HepG2 (cell line): ENCODE measurements around the gene SGO1. TPM values are rescaled to one million over a fixed set of nuclear protein-coding genes. Genes with fewer than 3 reads are reported as not detected.

ENCODE experiments used
- ARNT ChIP-seq: fragments of 450-650 bp; IDR thresholded peaks from 2 replicates; pipeline ENCODE4 v1.6.1; 2017
- FOXA1 ChIP-seq, 2 experiments: fragments of 450-650 bp in 1 of 2; sonication (generic) in 1 of 2; formaldehyde crosslinking in 1 of 2; IDR thresholded peaks; 2 replicates each; pipeline versions ENCODE4 v1.4.0 to v1.6.1; 2016 to 2020; ENCODE audit warnings: missing genetic modification reagents in 1 of 2
- GABPA ChIP-seq, 2 experiments: IDR thresholded peaks; 2 replicates each; pipeline ENCODE4 v1.6.1; 2011 to 2016; ENCODE audit warnings: low read depth in 2 of 2, low read length in 1 of 2, missing biosample characterization in 1 of 2, missing genetic modification characterization in 1 of 2
- GLI4 ChIP-seq: sonication (generic); formaldehyde crosslinking; IDR thresholded peaks from 2 replicates; pipeline ENCODE4 v1.5.1; 2020; ENCODE audit warnings: missing genetic modification reagents, mild to moderate bottlenecking, moderate library complexity, borderline replicate concordance
- HCFC1 ChIP-seq: fragments of 150-350 bp; IDR thresholded peaks from 2 replicates; pipeline ENCODE4 v1.6.1; 2014; ENCODE audit warnings: low read depth, low read length
- KLF13 ChIP-seq: sonication (generic); formaldehyde crosslinking; IDR thresholded peaks from 2 replicates; pipeline ENCODE4 v1.4.0; 2020; ENCODE audit warnings: mild to moderate bottlenecking, missing genetic modification reagents
- NAIF1 ChIP-seq: sonication (generic); formaldehyde crosslinking; IDR thresholded peaks from 2 replicates; pipeline ENCODE4 v1.5.0; 2020; ENCODE audit warnings: mild to moderate bottlenecking, missing genetic modification reagents, borderline replicate concordance
- POLR2G ChIP-seq: fragments of 200-400 bp; formaldehyde crosslinking; IDR thresholded peaks from 2 replicates; pipeline ENCODE4 v1.6.1; 2018; ENCODE audit warnings: mild to moderate bottlenecking, low read depth, low read length, moderate library complexity
- RORA ChIP-seq: sonication (generic); formaldehyde crosslinking; IDR thresholded peaks from 2 replicates; pipeline ENCODE4 v1.5.0; 2020; ENCODE audit warnings: mild to moderate bottlenecking, missing genetic modification reagents, moderate library complexity
- THAP11 ChIP-seq: IDR thresholded peaks from 2 replicates; pipeline ENCODE4 v1.6.1; 2016; ENCODE audit warnings: missing biosample characterization, missing genetic modification reagents
- TMF1 ChIP-seq: sonication (generic); formaldehyde crosslinking; IDR thresholded peaks from 2 replicates; pipeline ENCODE4 v1.8.1; 2022; ENCODE audit warnings: low read depth, missing genetic modification reagents
- U2AF1 ChIP-seq: fragments of 200-400 bp; formaldehyde crosslinking; optimal IDR thresholded peaks from 2 replicates; pipeline ENCODE3; 2017; ENCODE audit warnings: mild to moderate bottlenecking, low read depth, low read length
- ZNF292 ChIP-seq: sonication (generic); formaldehyde crosslinking; IDR thresholded peaks from 2 replicates; pipeline ENCODE4 v1.8.1; 2022; ENCODE audit warnings: mild to moderate bottlenecking, low read depth, missing genetic modification reagents, borderline replicate concordance
- ZNF441 ChIP-seq: sonication (generic); formaldehyde crosslinking; IDR thresholded peaks from 2 replicates; pipeline ENCODE4 v1.7.0; 2021; ENCODE audit warnings: missing genetic modification reagents, borderline replicate concordance
- ZNF484 ChIP-seq: sonication (generic); formaldehyde crosslinking; IDR thresholded peaks from 2 replicates; pipeline ENCODE4 v1.5.1; 2020; ENCODE audit warnings: mild to moderate bottlenecking, low read depth, missing genetic modification reagents, borderline replicate concordance
- ZNF546 ChIP-seq: sonication (generic); formaldehyde crosslinking; conservative IDR thresholded peaks from 2 replicates; pipeline ENCODE4 v1.8.1; 2023; ENCODE audit warnings: mild to moderate bottlenecking, missing genetic modification reagents
- ZNF747 ChIP-seq: sonication (generic); formaldehyde crosslinking; IDR thresholded peaks from 2 replicates; pipeline ENCODE4 v1.8.1; 2023; ENCODE audit warnings: missing genetic modification reagents, mild to moderate bottlenecking, borderline replicate concordance
- ZNF839 ChIP-seq: sonication (generic); formaldehyde crosslinking; IDR thresholded peaks from 2 replicates; pipeline ENCODE4 v1.4.0; 2020; ENCODE audit warnings: missing genetic modification reagents, mild to moderate bottlenecking, borderline replicate concordance
- polyA plus RNA-seq, 8 experiments: library from polyadenylated mRNA; depleted of rRNA in 3 of 8; stranded (reverse) in 7 of 8; unstranded in 1 of 8; fragments of >200 nt; fragmentation: Illumina TruSeq in 4 of 8; extraction: Trizol in 4 of 8; gene quantifications; 2 replicates each; pipeline versions ENCODE4 v1.2.1 to v1.2.3, GENCODE V29; 2011 to 2016; ENCODE audit warnings: low read depth in 4 of 8, missing spikeins in 1 of 8, mixed read lengths in 1 of 8; ENCODE audit not compliant: insufficient read depth in 1 of 8
- total RNA-seq, 5 experiments: library from RNA; depleted of rRNA; stranded (reverse); fragments of >200 nt; fragmentation: Illumina TruSeq; extraction: Trizol; gene quantifications; 2 replicates each; pipeline ENCODE4 v1.2.3, GENCODE V29; 2016; ENCODE audit warnings: low read depth in 1 of 5
- TF ChIP-seq, protein P1 (sequence below): sonication (generic); formaldehyde crosslinking; IDR thresholded peaks from 2 replicates; pipeline ENCODE4 v1.9.0; 2021; ENCODE audit warnings: missing genetic modification reagents, borderline replicate concordance
- TF ChIP-seq, protein P2 (sequence below): sonication (generic); formaldehyde crosslinking; IDR thresholded peaks from 2 replicates; pipeline ENCODE4 v1.4.0; 2020; ENCODE audit warnings: missing genetic modification reagents, mild to moderate bottlenecking, borderline replicate concordance
- TF ChIP-seq, protein P3 (sequence below): sonication (generic); formaldehyde crosslinking; IDR thresholded peaks from 2 replicates; pipeline ENCODE4 v1.5.0; 2020; ENCODE audit warnings: mild to moderate bottlenecking, missing genetic modification reagents

SGO1 gene
- total and polyA plus RNA-seq, 2 of the 13 experiments (the other 11 are each of a cell fraction or from before 2014, with no cell fraction given), result 2.1 to 16.1 TPM

DNA sequence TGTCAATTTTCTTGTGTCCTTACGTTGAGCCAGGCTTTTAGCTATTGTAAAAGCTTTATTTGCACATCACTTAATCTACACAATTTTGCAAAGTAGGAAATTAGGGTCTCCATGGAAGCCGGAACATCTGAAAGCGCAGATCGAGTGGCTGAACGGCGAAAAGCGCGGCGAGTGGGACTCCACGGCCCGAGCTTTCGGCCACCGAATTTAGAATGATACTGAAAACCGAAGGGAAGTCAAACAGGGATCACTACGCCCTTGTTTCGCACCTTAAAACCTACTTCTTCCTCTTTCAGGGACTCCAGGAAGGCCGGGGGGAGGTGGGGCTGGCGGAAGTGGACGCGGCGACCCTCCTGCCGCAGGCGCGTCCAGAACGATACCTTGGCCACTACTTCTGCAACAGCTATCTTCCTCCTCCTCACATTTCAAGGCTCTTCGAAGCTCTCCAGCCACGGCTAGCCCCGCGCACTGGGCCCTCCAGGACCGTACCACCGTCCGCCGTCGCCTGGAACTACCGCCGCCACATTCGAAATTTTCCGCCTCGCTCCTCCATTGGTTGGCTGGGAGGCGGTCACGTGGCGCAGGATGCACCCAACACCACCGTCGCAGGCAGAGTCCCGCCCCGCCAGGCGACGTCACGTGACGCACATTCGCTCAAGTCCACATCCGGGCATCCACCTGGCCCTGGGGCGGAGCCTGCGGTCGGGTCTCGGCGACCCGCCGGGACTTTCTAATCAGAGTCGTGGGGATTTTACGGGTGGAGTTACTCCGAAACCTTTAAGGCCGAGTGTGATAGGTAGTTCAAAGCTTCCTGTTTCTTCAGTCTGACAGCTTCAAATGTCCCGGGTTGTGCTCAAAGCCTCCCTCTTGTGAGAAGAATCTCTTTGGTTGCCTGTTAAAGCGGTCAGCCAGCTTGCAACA is at the start of gene SGO1 (continued):
- TF ChIP-seq ZNF292 (CRISPR knock-in tag) (no peak), GABPA (IDR thresholded peaks at IDR 0.05; ENCODE audit: low read depth, low read length) (peak; percentile 34), GABPA (CRISPR knock-in tag; IDR thresholded peaks at IDR 0.05; ENCODE audit: low read depth) (peak; percentile 70), THAP11 (CRISPR knock-in tag) (peak; percentile 83), GLI4 (CRISPR knock-in tag) (no peak), TMF1 (CRISPR knock-in tag) (peak; percentile 88; the same call in 1 of the 2 replicates), ZNF546 (CRISPR knock-in tag) (no peak), FOXA1 (IDR thresholded peaks at IDR 0.05) (no peak), FOXA1 (CRISPR knock-in tag; IDR thresholded peaks at IDR 0.05) (no peak), HCFC1 (peak; percentile 23; the same call in 1 of the 2 replicates), RORA (CRISPR knock-in tag) (no peak), NAIF1 (CRISPR knock-in tag) (no peak; the same call in 1 of the 2 replicates), ZNF484 (no peak), ZNF839 (CRISPR knock-in tag) (no peak), POLR2G (peak; percentile 87), ZNF747 (no peak; the same call in 1 of the 2 replicates), ZNF441 (CRISPR knock-in tag) (no peak; the same call in 1 of the 2 replicates), U2AF1 (no peak), ARNT (no peak), KLF13 (CRISPR knock-in tag) (no peak)
- TF ChIP-seq, protein P1, sequence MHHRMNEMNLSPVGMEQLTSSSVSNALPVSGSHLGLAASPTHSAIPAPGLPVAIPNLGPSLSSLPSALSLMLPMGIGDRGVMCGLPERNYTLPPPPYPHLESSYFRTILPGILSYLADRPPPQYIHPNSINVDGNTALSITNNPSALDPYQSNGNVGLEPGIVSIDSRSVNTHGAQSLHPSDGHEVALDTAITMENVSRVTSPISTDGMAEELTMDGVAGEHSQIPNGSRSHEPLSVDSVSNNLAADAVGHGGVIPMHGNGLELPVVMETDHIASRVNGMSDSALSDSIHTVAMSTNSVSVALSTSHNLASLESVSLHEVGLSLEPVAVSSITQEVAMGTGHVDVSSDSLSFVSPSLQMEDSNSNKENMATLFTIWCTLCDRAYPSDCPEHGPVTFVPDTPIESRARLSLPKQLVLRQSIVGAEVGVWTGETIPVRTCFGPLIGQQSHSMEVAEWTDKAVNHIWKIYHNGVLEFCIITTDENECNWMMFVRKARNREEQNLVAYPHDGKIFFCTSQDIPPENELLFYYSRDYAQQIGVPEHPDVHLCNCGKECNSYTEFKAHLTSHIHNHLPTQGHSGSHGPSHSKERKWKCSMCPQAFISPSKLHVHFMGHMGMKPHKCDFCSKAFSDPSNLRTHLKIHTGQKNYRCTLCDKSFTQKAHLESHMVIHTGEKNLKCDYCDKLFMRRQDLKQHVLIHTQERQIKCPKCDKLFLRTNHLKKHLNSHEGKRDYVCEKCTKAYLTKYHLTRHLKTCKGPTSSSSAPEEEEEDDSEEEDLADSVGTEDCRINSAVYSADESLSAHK (CRISPR knock-in tag), result no peak
- TF ChIP-seq, protein P2, sequence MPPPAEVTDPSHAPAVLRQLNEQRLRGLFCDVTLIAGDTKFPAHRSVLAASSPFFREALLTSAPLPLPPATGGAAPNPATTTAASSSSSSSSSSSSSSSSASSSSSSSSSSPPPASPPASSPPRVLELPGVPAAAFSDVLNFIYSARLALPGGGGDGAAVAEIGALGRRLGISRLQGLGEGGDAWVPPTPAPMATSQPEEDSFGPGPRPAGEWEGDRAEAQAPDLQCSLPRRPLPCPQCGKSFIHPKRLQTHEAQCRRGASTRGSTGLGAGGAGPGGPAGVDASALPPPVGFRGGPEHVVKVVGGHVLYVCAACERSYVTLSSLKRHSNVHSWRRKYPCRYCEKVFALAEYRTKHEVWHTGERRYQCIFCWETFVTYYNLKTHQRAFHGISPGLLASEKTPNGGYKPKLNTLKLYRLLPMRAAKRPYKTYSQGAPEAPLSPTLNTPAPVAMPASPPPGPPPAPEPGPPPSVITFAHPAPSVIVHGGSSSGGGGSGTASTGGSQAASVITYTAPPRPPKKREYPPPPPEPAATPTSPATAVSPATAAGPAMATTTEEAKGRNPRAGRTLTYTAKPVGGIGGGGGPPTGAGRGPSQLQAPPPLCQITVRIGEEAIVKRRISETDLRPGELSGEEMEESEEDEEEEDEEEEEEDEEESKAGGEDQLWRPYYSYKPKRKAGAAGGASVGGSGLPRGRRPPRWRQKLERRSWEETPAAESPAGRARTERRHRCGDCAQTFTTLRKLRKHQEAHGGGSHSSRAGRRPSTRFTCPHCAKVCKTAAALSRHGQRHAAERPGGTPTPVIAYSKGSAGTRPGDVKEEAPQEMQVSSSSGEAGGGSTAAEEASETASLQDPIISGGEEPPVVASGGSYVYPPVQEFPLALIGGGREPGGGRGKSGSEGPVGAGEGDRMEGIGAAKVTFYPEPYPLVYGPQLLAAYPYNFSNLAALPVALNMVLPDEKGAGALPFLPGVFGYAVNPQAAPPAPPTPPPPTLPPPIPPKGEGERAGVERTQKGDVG (CRISPR knock-in tag), result no peak
- TF ChIP-seq, protein P3, sequence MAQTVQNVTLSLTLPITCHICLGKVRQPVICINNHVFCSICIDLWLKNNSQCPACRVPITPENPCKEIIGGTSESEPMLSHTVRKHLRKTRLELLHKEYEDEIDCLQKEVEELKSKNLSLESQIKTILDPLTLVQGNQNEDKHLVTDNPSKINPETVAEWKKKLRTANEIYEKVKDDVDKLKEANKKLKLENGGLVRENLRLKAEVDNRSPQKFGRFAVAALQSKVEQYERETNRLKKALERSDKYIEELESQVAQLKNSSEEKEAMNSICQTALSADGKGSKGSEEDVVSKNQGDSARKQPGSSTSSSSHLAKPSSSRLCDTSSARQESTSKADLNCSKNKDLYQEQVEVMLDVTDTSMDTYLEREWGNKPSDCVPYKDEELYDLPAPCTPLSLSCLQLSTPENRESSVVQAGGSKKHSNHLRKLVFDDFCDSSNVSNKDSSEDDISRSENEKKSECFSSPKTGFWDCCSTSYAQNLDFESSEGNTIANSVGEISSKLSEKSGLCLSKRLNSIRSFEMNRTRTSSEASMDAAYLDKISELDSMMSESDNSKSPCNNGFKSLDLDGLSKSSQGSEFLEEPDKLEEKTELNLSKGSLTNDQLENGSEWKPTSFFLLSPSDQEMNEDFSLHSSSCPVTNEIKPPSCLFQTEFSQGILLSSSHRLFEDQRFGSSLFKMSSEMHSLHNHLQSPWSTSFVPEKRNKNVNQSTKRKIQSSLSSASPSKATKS, result no peak
